ENCODE data around the gene A4GNT.

A4GNT gene

GRCh38 chr3:138078901-138079344 is 53.3 kb downstream of the A4GNT start:
- DNase-seq (ENCODE audit: low read depth in 2 of 2) = no peak

- no peak for DNase-seq (ENCODE audit: low read depth in 2 of 2)
Observed at GRCh38 chr3:138078096-138078495, 54.1 kb downstream of the A4GNT start.
